Spleen (tissue), 7 donors: ENCODE results near the gene TPTE.

Source experiments
- POLR2A ChIP-seq, 3 donors: fragments of 450-650 bp; IDR thresholded peaks; one replicate each; pipeline ENCODE4 v1.5.1; 2017; ENCODE audit warnings: antibody characterized with exemption in 3 of 3, mild to moderate bottlenecking in 1 of 3
- POLR2AphosphoS5 ChIP-seq, 3 donors: sonication (generic); formaldehyde crosslinking; IDR thresholded peaks; one replicate each; pipeline ENCODE4 v1.5.1; 2017; ENCODE audit warnings: antibody characterized with exemption in 3 of 3
- TF ChIP-seq, protein P1 (sequence below), 11 experiments: fragments of 200-600 bp in 7 of 11; fragments of 450-650 bp in 4 of 11; sonication (generic) in 4 of 11; IDR thresholded peaks in 8 of 11; conservative IDR thresholded peaks in 3 of 11; 1 replicate in 7 of 11; 2 replicates in 4 of 11; pipeline versions ENCODE4 v1.4.0 to v1.8.0; 2016 to 2021; ENCODE audit warnings: antibody characterized with exemption in 11 of 11, inconsistent platforms in 4 of 11, mild to moderate bottlenecking in 1 of 11
- donor health status: DM: no; HTN: no; CAD: no; lungs with moderate emphysema.
- donor health status: DM: no; HTN: no; CAD: no.
- donor health status: DM: no; HTN: no; CAD: no.

- TF ChIP-seq, protein P1, sequence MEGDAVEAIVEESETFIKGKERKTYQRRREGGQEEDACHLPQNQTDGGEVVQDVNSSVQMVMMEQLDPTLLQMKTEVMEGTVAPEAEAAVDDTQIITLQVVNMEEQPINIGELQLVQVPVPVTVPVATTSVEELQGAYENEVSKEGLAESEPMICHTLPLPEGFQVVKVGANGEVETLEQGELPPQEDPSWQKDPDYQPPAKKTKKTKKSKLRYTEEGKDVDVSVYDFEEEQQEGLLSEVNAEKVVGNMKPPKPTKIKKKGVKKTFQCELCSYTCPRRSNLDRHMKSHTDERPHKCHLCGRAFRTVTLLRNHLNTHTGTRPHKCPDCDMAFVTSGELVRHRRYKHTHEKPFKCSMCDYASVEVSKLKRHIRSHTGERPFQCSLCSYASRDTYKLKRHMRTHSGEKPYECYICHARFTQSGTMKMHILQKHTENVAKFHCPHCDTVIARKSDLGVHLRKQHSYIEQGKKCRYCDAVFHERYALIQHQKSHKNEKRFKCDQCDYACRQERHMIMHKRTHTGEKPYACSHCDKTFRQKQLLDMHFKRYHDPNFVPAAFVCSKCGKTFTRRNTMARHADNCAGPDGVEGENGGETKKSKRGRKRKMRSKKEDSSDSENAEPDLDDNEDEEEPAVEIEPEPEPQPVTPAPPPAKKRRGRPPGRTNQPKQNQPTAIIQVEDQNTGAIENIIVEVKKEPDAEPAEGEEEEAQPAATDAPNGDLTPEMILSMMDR (IDR thresholded peaks at IDR 0.05 in 8 of 11, conservative IDR thresholded peaks at IDR 0.05 in 3 of 11), result no peak
- TF ChIP-seq POLR2AphosphoS5 (IDR thresholded peaks at IDR 0.05), result no peak
- no peak for TF ChIP-seq POLR2A (IDR thresholded peaks at IDR 0.05)
These were observed 106.0 kb downstream of the TPTE start for GRCh38 chr21:10627316-10627863.
